Nephron (organoid): Measurements from ENCODE around the gene SFT2D2.

ENCODE experiments used
- H3K27ac Mint-ChIP-seq, 3 experiments: 2 replicates each; pipeline ENCODE4 v1.8.0; 2020; ENCODE audit warnings: mixed read lengths in 3 of 3, mild to moderate bottlenecking in 2 of 3, moderate library complexity in 1 of 3
- H3K27me3 Mint-ChIP-seq: 2 replicates; pipeline ENCODE4 v1.8.0; 2021; ENCODE audit warnings: low read depth, mild to moderate bottlenecking, moderate library complexity, mixed read lengths
- H3K36me3 Mint-ChIP-seq: 2 replicates; pipeline ENCODE4 v1.8.0; 2020; ENCODE audit warnings: low read depth, mixed read lengths
- H3K4me1 Mint-ChIP-seq: 2 replicates; pipeline ENCODE4 v1.8.0; 2020; ENCODE audit warnings: mixed read lengths
- H3K4me3 Mint-ChIP-seq, 3 experiments: 2 replicates each; pipeline ENCODE4 v1.8.0; 2020; ENCODE audit warnings: mild to moderate bottlenecking in 3 of 3, mixed read lengths in 3 of 3, moderate library complexity in 2 of 3
- H3K9me3 Mint-ChIP-seq: 2 replicates; pipeline ENCODE4 v1.8.0; 2020; ENCODE audit warnings: mixed read lengths
- TF ChIP-seq, protein P1 (sequence below), 3 experiments: fragments of 200-600 bp; sonication (generic); IDR thresholded peaks; one replicate each; pipeline ENCODE4 v1.5.0; 2021; ENCODE audit warnings: antibody characterized with exemption in 3 of 3; ENCODE audit not compliant: unreplicated experiment in 3 of 3

Gene SFT2D2

DNA sequence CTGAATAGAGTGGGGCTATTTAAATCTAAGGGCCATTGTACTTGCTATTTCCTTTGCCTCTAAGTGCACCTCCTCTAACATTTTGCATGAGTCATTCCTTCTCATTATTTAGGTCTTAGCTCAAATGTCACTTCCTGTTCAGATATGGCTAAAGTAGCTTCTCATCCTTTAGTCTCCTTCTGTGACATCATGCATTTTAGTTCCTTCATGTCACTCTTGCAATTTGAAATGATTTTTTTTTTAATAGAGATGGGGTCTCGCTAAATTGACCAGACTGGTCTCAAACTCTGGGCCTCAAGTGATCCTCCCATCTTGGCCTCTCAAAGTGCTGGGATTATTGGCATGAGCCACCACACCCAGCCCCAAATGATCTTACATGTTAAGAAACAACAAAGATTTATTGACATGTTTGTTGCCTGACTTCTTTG is 61.4 kb downstream of the SFT2D2 start:
- no peaks in the 10 kb centered on the region for H3K9me3 Mint-ChIP-seq
- peaks cover 10% of the 10 kb centered on the region for H3K4me1 Mint-ChIP-seq
- H3K4me3 Mint-ChIP-seq: no peak overlapping the region
- no peak overlapping the region for H3K27ac Mint-ChIP-seq
- H3K36me3 Mint-ChIP-seq: no peaks in the 10 kb centered on the region
- TF ChIP-seq, protein P1, sequence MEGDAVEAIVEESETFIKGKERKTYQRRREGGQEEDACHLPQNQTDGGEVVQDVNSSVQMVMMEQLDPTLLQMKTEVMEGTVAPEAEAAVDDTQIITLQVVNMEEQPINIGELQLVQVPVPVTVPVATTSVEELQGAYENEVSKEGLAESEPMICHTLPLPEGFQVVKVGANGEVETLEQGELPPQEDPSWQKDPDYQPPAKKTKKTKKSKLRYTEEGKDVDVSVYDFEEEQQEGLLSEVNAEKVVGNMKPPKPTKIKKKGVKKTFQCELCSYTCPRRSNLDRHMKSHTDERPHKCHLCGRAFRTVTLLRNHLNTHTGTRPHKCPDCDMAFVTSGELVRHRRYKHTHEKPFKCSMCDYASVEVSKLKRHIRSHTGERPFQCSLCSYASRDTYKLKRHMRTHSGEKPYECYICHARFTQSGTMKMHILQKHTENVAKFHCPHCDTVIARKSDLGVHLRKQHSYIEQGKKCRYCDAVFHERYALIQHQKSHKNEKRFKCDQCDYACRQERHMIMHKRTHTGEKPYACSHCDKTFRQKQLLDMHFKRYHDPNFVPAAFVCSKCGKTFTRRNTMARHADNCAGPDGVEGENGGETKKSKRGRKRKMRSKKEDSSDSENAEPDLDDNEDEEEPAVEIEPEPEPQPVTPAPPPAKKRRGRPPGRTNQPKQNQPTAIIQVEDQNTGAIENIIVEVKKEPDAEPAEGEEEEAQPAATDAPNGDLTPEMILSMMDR (IDR thresholded peaks at IDR 0.05; ENCODE audit: unreplicated experiment in 3 of 3): no peak
- no peaks in the 10 kb centered on the region for H3K27me3 Mint-ChIP-seq

DNA sequence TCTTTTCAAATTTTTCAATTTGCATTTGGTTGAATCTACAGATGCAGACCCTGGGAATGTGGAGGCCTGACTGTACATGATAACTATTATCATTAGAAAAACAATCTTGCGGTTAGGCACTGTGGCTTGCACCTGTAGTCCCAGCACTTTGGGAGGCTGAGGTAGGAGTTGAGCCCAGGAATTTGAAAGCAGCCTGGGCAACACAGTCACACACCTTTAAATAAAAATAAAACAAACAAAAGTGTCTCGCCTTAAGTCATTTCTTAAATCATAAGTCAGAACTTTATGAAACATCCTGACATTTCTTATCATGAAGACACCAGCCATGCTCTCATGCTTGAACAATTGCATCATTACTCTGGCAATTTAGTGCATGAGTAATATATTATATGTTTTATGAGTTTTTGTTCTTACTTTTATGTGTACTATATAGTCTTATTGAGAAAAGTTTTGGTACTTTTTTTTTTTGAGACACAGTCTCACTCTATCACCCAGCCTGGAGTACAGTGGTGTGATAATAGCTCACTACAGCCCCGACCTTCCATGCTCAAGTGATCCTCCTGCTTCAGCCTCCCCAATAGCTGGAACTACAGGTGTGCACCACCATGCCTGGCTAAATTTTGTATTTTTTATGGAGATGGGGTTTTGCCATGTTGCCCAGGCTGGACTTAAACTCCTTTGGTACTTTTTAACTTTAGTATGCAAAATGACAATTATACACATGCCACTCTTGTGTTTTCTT is 62.7 kb downstream of the SFT2D2 start:
- Mint-ChIP-seq H3K4me3 (no peak overlapping the region), H3K36me3 (no peaks in the 10 kb centered on the region), H3K27ac (no peak overlapping the region), H3K9me3 (no peaks in the 10 kb centered on the region), H3K27me3 (no peaks in the 10 kb centered on the region), H3K4me1 (peaks cover 10% of the 10 kb centered on the region)
- TF ChIP-seq, protein P1 (IDR thresholded peaks at IDR 0.05; ENCODE audit: unreplicated experiment in 3 of 3): no peak

DNA sequence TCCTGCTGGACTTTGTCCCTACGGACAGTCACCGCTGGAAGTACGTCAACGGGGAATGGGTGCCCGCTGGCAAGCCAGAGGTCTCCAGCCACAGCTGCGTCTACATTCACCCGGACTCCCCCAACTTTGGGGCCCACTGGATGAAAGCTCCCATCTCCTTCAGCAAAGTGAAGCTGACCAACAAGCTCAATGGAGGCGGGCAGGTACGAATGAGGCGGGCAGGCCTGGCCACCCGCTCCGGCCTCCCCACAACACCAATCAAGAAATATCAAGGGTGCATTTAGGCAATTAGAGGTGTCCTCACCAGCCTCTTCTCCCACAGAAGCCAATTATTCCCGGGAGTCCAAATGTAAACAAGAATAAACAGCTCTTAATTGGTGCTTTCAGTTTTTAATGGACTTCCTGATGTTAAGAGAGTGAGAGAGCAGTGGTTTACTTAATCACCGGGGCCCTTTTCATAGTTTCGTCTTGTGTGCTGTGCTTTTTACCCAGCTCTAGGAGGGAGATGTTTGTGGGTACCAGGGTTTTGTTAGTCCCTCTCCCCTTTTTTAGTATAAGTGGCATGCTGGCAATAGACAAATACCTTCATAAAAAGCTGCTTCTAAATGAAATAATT is 65.5 kb downstream of the SFT2D2 start:
- no peak overlapping the region for H3K4me3 Mint-ChIP-seq
- TF ChIP-seq, protein P1 (IDR thresholded peaks at IDR 0.05; ENCODE audit: unreplicated experiment in 3 of 3): no peak
- H3K9me3 Mint-ChIP-seq: no peaks in the 10 kb centered on the region
- no peaks in the 10 kb centered on the region for H3K4me1 Mint-ChIP-seq
- no peak overlapping the region for H3K27ac Mint-ChIP-seq
- H3K27me3 Mint-ChIP-seq: no peaks in the 10 kb centered on the region
- H3K36me3 Mint-ChIP-seq: no peaks in the 10 kb centered on the region

DNA sequence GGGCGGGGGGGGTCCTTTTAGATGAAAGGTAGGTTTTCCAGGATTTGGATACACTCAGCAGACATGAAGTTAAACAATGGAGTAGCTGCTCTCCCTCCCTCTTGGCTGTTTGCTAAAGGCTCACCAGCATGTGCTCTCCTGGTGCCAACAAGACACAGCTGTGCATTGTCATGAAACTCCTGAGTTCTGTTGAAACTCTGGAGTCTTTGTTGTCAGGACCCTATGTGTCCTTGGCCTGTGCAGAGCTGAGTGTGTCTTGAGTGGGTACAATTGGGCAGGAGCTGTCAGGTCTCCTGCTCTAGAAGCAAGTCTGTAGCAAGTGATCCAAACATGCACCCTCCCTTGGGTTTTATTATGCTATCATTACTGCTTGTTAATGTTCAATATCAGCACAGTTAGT is 67.6 kb downstream of the SFT2D2 start:
- H3K36me3 Mint-ChIP-seq: no peaks in the 10 kb centered on the region
- H3K27ac Mint-ChIP-seq: no peak overlapping the region
- no peak overlapping the region for H3K4me3 Mint-ChIP-seq
- H3K4me1 Mint-ChIP-seq: no peaks in the 10 kb centered on the region
- H3K9me3 Mint-ChIP-seq: no peaks in the 10 kb centered on the region
- TF ChIP-seq, protein P1 (IDR thresholded peaks at IDR 0.05; ENCODE audit: unreplicated experiment in 3 of 3): no peak
- H3K27me3 Mint-ChIP-seq: no peaks in the 10 kb centered on the region

DNA sequence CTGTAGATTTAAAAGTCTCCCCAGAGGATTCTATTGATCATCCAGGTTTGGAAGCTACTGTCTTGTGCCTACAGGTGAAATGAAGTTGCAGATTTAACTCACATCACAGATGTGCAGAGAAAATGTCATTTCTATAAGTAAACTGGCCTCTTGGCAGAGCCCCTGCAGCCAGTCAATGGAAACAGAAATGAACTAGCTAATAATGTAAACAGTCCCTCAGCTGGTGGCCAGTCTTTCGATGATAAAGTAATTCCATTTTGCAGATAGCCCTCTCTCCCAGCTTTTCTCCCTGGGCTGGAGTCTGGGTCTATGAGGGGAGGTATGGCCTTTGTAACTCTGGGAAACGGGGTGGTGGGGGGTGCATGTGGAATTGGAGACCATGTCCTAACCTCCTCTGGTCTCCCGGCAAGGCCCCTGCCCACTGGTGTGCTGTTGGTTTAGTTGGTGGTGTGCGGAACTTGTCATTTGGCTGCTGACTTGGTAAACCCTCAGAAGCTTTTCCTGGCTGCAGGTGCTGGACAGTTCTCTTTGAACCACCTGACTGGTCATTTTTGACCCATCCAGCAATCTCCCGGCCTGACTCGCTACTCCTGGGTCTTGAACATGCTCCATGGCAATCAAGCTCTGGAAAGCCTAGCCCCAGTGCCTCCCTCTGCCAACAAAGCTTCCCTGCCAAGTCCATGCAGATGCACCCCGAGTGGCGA is 69.8 kb downstream of the SFT2D2 start:
- Mint-ChIP-seq H3K4me3 (no peak overlapping the region), H3K36me3 (no peaks in the 10 kb centered on the region), H3K27ac (no peak overlapping the region), H3K27me3 (no peaks in the 10 kb centered on the region), H3K9me3 (no peaks in the 10 kb centered on the region), H3K4me1 (no peaks in the 10 kb centered on the region)
- TF ChIP-seq, protein P1 (IDR thresholded peaks at IDR 0.05; ENCODE audit: unreplicated experiment in 3 of 3): no peak
